Right lobe of liver (tissue), 4 donors: ENCODE results near the gene USP40.

Experiments used
- POLR2A ChIP-seq: fragments of 450-650 bp; IDR thresholded peaks from one replicate; pipeline ENCODE4 v1.6.1; 2017; ENCODE audit warnings: antibody characterized with exemption, mild to moderate bottlenecking
- TF ChIP-seq, protein P1 (sequence below), 4 donors: fragments of 200-600 bp in 3 of 4; fragments of 450-650 bp in 1 of 4; IDR thresholded peaks; one replicate each; pipeline versions ENCODE4 v1.5.1 to v1.8.0; 2016 to 2022; ENCODE audit warnings: antibody characterized with exemption in 4 of 4, mild to moderate bottlenecking in 2 of 4
- donor health status: DM: no; HTN: no; CAD: no.
- donor health status: DM: no; HTN: no; CAD: no.
- donor health status: DM: no; HTN: yes; CAD: no.

DNA sequence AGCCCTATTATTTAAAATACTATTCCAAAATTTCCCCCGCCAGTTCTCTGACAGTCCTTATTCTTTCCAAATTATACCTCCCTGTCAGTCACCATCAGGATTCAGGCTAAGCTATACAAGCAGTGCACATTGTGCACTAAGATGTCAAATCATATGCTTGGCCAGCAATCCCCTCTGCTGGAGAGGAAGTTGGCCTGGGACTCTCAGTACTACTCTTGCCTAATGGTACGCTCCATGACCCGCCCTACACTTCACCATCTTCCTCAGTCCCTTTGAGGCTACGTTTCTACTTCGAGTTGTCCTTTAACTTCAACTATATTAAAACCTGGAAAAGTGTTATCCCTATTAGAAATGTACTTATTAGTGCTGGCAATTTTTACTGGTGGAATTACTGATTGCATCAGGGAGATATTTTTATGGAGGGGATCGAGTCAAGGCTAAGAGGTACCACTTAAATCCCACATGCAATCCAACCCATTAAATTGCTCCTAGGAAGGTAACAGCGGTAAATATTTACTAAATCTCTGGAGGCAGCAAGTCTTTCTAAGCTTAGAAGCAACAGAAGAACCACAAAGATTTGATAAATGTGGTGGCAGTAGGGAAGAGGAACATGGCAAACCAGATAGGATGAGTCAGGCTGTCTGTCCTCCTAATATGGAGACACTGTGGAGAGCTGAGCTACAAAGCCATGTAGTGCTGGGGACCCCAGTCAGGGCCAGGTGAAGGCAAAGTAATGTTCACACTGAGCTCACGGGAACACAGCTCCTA lies 2.7 kb downstream of the USP40 start:
- TF ChIP-seq, protein P1, sequence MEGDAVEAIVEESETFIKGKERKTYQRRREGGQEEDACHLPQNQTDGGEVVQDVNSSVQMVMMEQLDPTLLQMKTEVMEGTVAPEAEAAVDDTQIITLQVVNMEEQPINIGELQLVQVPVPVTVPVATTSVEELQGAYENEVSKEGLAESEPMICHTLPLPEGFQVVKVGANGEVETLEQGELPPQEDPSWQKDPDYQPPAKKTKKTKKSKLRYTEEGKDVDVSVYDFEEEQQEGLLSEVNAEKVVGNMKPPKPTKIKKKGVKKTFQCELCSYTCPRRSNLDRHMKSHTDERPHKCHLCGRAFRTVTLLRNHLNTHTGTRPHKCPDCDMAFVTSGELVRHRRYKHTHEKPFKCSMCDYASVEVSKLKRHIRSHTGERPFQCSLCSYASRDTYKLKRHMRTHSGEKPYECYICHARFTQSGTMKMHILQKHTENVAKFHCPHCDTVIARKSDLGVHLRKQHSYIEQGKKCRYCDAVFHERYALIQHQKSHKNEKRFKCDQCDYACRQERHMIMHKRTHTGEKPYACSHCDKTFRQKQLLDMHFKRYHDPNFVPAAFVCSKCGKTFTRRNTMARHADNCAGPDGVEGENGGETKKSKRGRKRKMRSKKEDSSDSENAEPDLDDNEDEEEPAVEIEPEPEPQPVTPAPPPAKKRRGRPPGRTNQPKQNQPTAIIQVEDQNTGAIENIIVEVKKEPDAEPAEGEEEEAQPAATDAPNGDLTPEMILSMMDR (IDR thresholded peaks at IDR 0.05), result no peak
- TF ChIP-seq POLR2A, result no peak
